Choroid plexus epithelial cell (primary cell): Measurements from ENCODE around the gene SRCAP.

Experiments
- DNase-seq: peaks from one replicate; pipeline ENCODE4 v3.0.0-alpha.2; 2010; ENCODE audit warnings: low read depth
- H3K4me3 ChIP-seq: 2 replicates; pipeline ENCODE4 v1.5.1; 2011; ENCODE audit warnings: low read depth, mild to moderate bottlenecking, control low read depth, low read length, moderate library complexity
- TF ChIP-seq, protein P1 (sequence below): conservative IDR thresholded peaks from 2 replicates; pipeline ENCODE4 v1.5.1; 2011; ENCODE audit warnings: low read depth, mild to moderate bottlenecking, control low read depth, inconsistent platforms, low read length, moderate library complexity

The SRCAP gene

DNA sequence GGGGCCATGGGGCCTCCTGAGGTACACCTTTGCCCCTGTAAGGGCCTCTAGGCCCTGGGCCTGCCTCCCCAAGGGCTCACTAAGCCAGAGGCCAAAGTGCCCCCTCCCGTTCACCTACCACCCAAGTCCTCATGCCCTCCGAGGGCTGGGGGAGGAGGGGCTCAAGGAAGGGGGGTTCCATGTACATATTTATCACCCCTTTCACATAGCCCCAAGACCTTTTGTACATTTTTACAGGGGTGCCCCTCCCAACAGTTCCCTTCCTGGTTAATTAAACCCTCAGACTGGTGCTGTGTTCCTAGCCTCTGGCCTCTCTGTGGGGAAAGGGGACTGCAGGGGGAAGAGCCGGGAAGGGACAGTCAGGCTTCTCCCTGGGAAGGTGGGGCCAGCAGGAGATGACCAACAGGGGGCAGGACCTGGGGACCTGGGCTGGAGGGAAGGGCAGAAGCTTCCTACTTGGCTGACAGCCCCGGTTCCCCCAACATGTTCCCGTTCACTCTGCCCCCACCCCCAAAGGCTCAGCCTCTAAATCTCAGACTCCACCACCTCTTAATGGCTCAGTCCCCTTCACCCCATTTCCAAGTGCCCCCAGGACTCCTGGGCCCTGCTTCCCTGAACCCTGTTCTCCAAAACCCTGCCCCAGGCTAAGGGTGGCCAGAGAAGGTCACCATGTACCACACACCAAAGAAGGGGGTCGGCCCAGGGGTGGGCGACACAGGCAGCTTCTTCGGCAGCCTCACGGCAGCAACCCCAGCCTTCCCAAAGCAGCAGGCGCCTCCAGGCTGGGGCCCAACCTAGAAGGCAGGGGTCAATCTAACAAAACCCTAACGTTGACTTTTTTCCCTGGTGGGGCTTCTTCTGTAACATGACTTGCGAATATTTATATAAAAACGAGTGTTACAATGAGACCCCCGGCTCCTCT, 28.8 kb upstream of the SRCAP start:
- TF ChIP-seq, protein P1, sequence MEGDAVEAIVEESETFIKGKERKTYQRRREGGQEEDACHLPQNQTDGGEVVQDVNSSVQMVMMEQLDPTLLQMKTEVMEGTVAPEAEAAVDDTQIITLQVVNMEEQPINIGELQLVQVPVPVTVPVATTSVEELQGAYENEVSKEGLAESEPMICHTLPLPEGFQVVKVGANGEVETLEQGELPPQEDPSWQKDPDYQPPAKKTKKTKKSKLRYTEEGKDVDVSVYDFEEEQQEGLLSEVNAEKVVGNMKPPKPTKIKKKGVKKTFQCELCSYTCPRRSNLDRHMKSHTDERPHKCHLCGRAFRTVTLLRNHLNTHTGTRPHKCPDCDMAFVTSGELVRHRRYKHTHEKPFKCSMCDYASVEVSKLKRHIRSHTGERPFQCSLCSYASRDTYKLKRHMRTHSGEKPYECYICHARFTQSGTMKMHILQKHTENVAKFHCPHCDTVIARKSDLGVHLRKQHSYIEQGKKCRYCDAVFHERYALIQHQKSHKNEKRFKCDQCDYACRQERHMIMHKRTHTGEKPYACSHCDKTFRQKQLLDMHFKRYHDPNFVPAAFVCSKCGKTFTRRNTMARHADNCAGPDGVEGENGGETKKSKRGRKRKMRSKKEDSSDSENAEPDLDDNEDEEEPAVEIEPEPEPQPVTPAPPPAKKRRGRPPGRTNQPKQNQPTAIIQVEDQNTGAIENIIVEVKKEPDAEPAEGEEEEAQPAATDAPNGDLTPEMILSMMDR = peak; percentile 16
- DNase-seq = no peak
- H3K4me3 ChIP-seq = no peak overlapping the region

DNA sequence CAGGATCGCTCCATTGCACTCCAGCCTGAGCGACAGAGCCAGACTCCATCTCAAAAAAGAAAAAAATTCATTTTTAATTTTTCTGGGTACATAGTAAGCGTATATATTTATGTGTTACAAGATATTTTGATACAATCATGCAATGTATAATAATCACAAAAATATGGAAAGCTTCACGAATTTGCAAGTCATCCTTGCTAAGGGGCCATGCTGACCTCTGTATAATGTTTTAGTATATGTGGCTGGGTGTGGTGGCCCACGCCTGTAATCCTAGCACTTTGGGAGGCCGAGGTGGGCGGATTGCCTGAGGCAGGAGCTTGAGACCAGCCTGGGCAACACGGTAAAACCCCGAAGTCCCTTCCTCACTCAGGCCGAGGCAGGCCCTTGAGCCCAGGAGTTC, 23.8 kb upstream of the SRCAP start:
- no peak overlapping the region for H3K4me3 ChIP-seq
- TF ChIP-seq, protein P1 = no peak
- no peak for DNase-seq

DNA sequence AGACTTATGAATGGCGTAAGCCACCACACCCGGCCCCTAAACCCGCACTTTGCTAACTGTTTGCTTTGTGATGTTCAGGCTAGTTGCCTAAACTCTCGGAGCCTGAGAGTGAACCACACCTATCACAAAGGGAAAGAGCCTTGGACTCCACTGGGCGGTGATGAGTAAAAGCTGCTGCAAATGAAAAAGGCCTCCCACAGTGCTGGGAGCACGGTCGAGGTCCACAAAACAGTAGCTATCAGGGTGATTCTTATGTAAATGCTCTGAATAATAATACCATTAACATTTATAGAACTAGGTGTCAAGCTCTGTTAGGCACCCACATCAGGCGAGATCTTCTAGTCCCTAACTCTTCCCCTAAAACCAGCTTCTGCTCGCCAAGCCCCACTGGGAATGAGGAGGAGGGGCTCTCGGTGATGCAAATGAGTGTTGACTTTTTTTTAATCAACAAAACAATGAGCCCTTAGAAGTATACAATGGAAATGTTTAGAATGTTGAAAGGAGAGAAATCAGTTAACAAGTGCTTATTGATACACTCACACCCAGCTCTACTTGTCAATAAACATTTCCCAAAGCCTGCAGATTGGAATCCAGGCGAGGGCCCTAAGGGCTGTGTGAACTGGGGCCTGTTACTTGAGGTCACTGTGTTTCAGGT, 20.9 kb upstream of the SRCAP start:
- TF ChIP-seq, protein P1 = no peak
- DNase-seq = no peak

DNA sequence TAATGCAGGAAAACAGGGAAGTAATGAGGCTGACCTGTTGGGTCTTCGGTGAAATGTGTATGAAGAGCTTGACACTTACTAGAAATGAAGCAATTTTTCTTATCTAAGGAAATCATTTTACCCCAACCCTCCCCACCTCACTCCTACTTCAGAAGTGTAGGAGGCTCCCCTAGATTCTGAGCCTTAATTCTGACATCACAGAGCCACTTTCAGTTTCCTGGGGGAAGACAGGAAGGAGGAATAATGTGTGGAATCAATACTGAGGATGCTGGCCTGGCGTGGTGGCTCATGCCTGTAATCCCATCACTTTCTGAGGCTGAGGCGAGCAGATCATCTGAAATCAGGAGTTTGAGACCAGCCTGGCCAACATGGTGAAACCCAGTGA, 20.4 kb upstream of the SRCAP start:
- H3K4me3 ChIP-seq = no peak overlapping the region
- TF ChIP-seq, protein P1 = no peak
- no peak for DNase-seq

More for the DNA sequence above, 20.9 kb upstream of the SRCAP start:
- H3K4me3 ChIP-seq = no peak overlapping the region

DNA sequence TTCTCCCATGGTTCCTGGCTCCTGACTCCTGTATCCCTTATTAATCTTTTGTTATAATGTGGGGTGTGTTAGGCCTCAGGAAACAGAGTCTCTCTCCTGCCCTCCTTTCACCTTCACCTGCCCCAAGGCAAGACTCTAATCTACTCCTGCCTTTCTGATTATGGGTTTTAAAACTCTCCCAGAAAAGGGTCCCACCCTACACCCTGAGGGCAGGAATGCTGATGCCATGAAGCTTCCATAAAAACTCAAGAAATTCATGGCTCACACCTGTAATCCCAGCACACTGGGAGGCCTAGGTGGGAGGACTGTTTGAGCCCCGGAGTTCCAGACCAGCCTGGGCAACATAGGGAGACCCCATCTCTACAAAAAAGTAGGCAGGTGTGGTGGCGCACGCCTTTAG, 18.6 kb upstream of the SRCAP start:
- H3K4me3 ChIP-seq = no peak overlapping the region
- no peak for DNase-seq
- TF ChIP-seq, protein P1 = no peak

DNA sequence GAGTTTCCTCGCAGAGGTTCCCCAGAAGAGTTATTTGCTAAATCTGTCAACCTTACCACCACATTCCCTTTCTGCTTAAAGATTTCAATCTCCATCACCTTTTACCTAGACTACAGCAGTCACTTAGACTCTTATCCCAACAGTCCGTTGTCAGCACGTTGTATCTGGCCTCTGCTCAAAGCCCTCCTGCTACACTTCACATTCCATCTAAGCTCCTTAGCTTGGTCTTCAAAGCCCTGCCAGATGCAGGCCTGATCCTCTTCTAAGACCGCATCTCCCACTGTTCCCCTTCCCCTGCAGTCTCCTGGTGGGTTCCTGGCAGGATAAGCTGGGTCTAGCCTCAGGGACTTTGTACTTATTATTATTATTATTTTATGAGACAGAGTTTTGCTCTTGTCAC, 10.3 kb upstream of the SRCAP start:
- no peak for DNase-seq
- H3K4me3 ChIP-seq = no peak overlapping the region
- TF ChIP-seq, protein P1 = no peak
